Measurements from ENCODE around the gene MYADML2.
A peak's percentile ranks its signal among the peaks of the same experiment; 100 is the strongest.

MYADML2 gene

DNA sequence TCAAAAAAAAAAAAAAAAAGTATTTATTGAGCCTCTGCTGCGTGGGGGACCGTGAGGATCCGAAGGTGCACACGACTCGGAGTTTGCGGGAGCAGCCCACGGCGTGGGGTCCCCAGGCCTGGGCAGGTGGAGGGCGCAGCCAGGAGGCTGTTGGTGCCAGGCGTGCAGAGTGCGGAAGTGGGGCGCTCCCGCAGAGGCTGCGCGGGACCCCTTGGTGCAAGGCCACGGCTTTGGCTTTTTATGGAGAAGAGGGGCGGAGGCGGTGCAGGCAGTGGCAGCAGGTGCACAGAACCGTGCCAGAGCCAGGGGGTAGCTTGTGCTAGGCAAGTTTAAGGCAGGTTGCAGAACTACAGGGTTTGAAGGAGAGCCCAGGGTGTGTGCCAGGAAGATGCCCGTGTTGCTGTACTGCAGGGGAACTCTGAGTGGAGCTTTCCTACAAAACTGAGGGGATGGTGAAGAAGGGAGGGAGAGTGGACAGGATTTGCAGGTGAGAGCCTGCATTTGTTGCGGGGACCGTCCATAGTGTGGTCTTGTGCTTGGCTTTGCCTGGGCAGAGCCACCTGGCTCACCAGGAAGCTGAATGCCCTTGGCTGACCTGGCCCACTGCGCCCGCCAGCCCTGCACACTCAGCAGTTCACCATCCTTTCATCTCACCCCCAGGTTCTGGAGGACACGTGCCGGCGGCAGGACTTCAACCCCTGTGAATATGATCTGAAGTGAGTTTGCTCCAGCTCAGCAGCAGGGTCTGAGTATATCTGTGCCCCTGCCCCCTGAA, 31.7 kb upstream of the MYADML2 start:
- DNase-seq (ENCODE audit: low read depth), result no peak

DNA sequence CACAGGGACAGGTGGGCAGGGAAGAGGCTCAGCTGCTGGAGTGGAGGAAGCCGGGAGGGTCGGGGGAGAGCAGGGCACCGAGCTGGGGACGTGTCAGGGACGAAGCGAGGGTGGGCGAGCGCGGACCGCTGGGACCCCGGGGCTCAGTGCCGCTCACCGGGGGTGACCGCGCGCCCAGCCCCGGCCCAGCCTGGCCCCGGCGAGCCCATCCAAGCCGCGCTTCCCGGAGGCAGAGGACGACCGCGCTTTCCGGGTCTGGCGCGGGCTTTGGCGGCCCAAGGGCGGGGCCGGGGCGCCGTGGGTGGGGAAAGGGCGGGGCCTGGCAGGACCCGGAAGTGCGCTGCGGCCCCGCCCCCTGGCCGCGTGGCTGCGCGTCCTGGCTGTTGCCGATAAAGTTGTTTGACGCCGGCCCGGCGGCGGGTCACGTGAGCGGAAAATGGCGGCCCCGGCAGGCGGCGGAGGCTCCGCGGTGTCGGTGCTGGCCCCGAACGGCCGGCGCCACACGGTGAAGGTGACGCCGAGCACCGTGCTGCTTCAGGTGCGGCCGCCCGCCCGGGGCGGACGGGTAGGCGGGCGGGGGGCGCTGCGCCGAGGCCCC, 30.3 kb upstream of the MYADML2 start, which contains the start of gene ASPSCR1:
Gene ASPSCR1, plus strand, starts transcription at position 419 of the 598 bp plus-strand sequence. Its CDS starts 18 bp downstream, at position 437.
- DNase-seq (ENCODE audit: low read depth), result peak; percentile 86

GRCh38 chr17:81976332-81977210, 29.5 kb upstream of the MYADML2 start:
- no peak for DNase-seq (ENCODE audit: low read depth)

DNA sequence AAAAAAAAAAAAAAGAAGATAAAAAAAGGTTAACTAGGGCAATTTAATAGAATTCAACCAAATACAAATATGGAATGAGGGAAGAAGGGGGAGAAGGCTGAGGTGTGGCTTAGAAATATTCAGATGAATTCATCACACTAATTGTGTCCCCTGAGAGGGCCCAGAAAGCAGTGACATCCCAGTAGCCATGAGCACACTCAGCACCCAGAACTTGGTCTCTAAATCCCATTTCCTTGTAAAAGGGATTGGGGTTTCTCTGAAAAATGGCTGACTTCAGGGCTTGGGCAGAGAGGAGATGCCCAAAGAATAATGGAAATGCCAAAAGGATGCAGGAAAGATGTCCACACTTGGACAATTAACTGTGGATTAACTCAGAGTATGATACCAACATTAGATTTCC, 26.4 kb upstream of the MYADML2 start:
- no peak for DNase-seq (ENCODE audit: low read depth)

GRCh38 chr17:81968850-81969812, 22.1 kb upstream of the MYADML2 start:
- DNase-seq (ENCODE audit: low read depth), result no peak

- DNase-seq (ENCODE audit: low read depth), result no peak
Observed at GRCh38 chr17:81968396-81968745, 21.3 kb upstream of the MYADML2 start.

DNA sequence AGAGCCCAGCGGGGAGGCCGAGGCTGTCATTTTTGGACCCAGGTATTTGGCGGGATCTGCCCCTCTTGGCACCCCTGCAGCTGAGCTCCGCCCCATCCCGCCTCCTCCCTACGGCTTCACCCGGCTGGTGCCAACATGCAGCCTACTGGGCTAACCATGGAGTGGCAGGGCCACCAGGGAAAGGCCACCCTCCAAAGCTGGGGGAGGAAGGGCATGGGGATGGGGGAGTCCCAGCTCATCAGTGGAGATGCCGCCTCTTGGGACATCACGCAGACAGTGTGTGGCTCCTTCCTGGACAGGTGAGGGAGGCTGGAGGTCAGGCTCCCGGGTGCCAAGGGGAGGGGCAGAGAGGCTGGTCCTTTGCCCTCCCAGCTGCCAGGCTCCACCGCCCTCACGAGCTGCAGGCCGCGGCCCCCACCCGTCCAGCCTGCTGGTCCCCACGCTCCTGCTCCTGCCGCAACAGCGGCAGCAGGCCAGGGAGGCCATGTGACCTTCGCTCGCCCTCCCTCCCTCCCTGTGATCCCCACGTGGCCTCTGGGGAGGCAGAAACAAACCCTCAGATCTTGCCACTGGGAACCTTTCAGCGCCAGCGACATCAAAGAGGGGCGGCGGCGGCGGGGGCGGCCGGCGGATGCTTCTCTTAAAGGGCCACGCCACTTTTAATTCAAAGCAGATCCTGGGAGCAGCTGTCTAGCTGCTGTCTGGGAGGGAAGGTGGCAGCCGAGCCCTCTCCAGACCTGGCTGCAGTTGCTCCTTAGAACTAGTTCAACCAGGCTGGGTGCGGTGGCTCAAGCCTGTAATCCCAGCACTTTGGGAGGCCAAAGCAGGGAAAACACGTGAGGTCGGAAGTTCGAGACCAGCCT, 20.7 kb upstream of the MYADML2 start:
- DNase-seq (ENCODE audit: low read depth), result peak; percentile 77

DNA sequence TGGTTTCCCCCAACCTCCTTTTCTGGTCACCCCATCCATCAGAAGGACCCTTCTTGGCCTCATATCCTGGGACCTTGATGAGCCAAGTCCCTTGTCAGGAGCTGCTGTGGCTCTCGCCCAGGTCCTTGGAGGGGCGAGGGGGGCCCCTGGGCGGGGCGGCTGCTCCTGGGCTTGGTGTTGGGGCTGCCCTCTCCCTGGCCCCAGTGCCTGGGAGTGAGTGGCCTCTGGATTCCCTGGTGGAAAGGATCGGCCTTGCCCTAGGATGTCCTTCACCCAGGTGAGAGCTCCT, 20.2 kb upstream of the MYADML2 start:
- DNase-seq (ENCODE audit: low read depth), result no peak

- no peak for DNase-seq (ENCODE audit: low read depth)
Observed at GRCh38 chr17:81966343-81967243, 19.6 kb upstream of the MYADML2 start.

GRCh38 chr17:81964081-81964849, 17.2 kb upstream of the MYADML2 start:
- no peak for DNase-seq (ENCODE audit: low read depth)

DNA sequence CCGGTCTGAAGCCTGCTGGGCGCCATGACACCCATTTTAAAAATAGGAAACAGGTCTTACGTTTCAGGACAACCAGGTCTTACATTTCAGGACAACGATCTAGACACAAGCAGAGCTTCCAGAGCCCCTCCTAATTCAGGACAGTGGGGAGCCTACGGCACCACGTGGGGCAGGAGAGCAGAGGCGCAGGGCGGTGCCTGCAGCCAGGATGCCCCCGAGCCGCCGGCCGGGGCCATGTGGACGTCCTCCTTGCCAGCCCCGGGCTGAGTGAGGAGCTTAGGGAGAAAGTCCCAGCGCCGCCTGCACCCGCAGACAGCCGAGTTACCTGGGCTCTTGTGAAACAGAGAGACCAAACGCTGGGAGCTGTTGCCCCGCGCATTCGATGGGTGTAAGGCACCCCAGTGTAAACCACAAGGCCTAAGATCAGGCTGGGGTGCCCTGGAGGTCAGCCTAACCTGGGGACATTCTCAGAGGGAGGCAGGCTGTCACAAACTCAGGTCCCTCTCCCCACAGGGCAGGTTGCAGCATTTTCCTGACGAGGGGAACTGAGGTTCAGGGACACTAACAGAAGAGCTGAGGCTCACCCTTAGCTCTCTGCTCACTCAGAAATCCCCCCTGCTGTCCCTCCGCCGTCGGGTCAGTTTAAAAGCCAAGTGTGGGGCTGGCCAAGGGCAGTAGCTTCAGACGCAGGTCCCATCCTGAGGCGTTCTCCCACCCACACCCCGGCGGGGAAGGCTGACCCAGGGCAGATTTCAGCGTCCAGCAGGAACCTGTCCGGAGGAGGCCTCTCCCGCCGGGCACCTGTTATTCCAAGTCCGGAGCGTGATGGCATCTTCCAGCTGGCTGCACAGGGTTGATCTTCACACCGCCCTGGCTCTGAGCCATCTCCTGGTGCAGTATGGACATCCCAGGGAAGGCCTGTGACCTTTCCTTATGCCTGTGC, 15.7 kb upstream of the MYADML2 start:
- DNase-seq (ENCODE audit: low read depth), result no peak

GRCh38 chr17:81961521-81962498, 14.8 kb upstream of the MYADML2 start:
- DNase-seq (ENCODE audit: low read depth), result no peak

- DNase-seq (ENCODE audit: low read depth), result no peak
Observed at GRCh38 chr17:81961087-81961511, 14.1 kb upstream of the MYADML2 start, which contains the start of gene NOTUM. NOTUM (minus strand) TSS chr17:81961187; CDS start chr17:81960909, 278 bp downstream.

GRCh38 chr17:81960130-81960958, 13.3 kb upstream of the MYADML2 start:
- DNase-seq (ENCODE audit: low read depth), result no peak

- peak; percentile 75 for DNase-seq (ENCODE audit: low read depth)
Observed at GRCh38 chr17:81959362-81960129, 12.5 kb upstream of the MYADML2 start.

Measured in activated T-helper 9 cell treated with anti-CD3 and anti-CD28 coated beads, Interleukin-2, amount 50 U/mL, for 16 hours (primary cell).